OCI-LY1 (cell line): ENCODE data around the gene RRM2.

Experiments
- CTCF ChIP-seq: fragments of 200-600 bp; sonication (generic), shearing (Covaris generic); IDR thresholded peaks from 2 replicates; pipeline ENCODE4 v1.5.1; 2017; ENCODE audit warnings: mild to moderate bottlenecking, antibody characterized with exemption, low read length, moderate library complexity, mixed read lengths
- EZH2 ChIP-seq: fragments of 200-600 bp; sonication (generic), shearing (Covaris generic); IDR thresholded peaks from 2 replicates; pipeline ENCODE4 v1.8.0; 2017; ENCODE audit warnings: borderline replicate concordance, mixed run types, mild to moderate bottlenecking, antibody characterized with exemption, low read length, moderate library complexity, mixed read lengths

- TF ChIP-seq CTCF (no peak), EZH2 (no peak)
Observed at GRCh38 chr2:10076988-10077527, 45.5 kb upstream of the RRM2 start.
